GM12878 (cell line): ENCODE results near the gene ZFC3H1. TPM values are rescaled to one million over a fixed set of nuclear protein-coding genes. Genes with fewer than 3 reads are reported as not detected.

ENCODE experiments used
- BCL11A ChIP-seq: IDR thresholded peaks from 2 replicates; pipeline ENCODE4 v1.6.1; 2011; ENCODE audit warnings: low read depth, low read length
- BHLHE40 ChIP-seq, 2 experiments: fragments of 450-650 bp in 1 of 2; IDR thresholded peaks; 2 replicates each; pipeline ENCODE4 v1.6.1; 2011 to 2017; ENCODE audit warnings: low read depth in 2 of 2, borderline replicate concordance in 1 of 2, improper control_type of control experiment in 1 of 2, low read length in 1 of 2, mild to moderate bottlenecking in 1 of 2
- EGR1 ChIP-seq, 2 experiments: IDR thresholded peaks; 1 replicate in 1 of 2; 2 replicates in 1 of 2; pipeline ENCODE4 v1.6.1; 2011 to 2012; ENCODE audit warnings: low read depth in 2 of 2, low read length in 2 of 2, borderline replicate concordance in 1 of 2, mild to moderate bottlenecking in 1 of 2, moderate library complexity in 1 of 2
- FOXK2 ChIP-seq: fragments of 450-650 bp; IDR thresholded peaks from 2 replicates; pipeline ENCODE4 v1.6.1; 2017; ENCODE audit warnings: mild to moderate bottlenecking, moderate library complexity
- HDGF ChIP-seq: fragments of 450-650 bp; IDR thresholded peaks from 2 replicates; pipeline ENCODE4 v1.6.1; 2016; ENCODE audit warnings: antibody characterized with exemption
- IKZF1 ChIP-seq: fragments of 450-650 bp; conservative IDR thresholded peaks from 2 replicates; pipeline ENCODE4 v1.6.1; 2017; ENCODE audit warnings: antibody characterized with exemption, mild to moderate bottlenecking
- MEF2A ChIP-seq: IDR thresholded peaks from 2 replicates; pipeline ENCODE4 v1.6.1; 2011; ENCODE audit warnings: low read depth, mild to moderate bottlenecking, low read length, moderate library complexity; ENCODE audit not compliant: insufficient read depth
- MEF2B ChIP-seq: fragments of 450-650 bp; IDR thresholded peaks from 2 replicates; pipeline ENCODE4 v1.6.1; 2018; ENCODE audit warnings: mild to moderate bottlenecking, moderate library complexity; ENCODE audit not compliant: partially characterized antibody, poor library complexity, severe bottlenecking
- MTA2 ChIP-seq: fragments of 450-650 bp; IDR thresholded peaks from 2 replicates; pipeline ENCODE4 v1.6.1; 2016; ENCODE audit warnings: low read depth, mild to moderate bottlenecking, moderate library complexity
- MYC ChIP-seq: IDR thresholded peaks from 2 replicates; pipeline ENCODE4 v1.6.1; 2011; ENCODE audit warnings: mild to moderate bottlenecking, low read length, moderate library complexity, inconsistent platforms; ENCODE audit not compliant: insufficient read depth, insufficient replicate concordance, insufficient read length, severe bottlenecking
- RBBP5 ChIP-seq: fragments of 200-600 bp; sonication (generic); conservative IDR thresholded peaks from 2 replicates; pipeline ENCODE4 v1.6.1; 2016
- TARDBP ChIP-seq: IDR thresholded peaks from 2 replicates; pipeline ENCODE4 v1.6.1; 2016; ENCODE audit warnings: borderline replicate concordance
- ZNF217 ChIP-seq: fragments of 450-650 bp; IDR thresholded peaks from 2 replicates; pipeline ENCODE4 v1.6.1; 2017; ENCODE audit warnings: antibody characterized with exemption, mild to moderate bottlenecking
- ZNF24 ChIP-seq: fragments of 450-650 bp; IDR thresholded peaks from 2 replicates; pipeline ENCODE4 v1.6.1; 2017; ENCODE audit warnings: antibody characterized with exemption, mild to moderate bottlenecking
- polyA plus RNA-seq, 11 experiments: library from polyadenylated mRNA; depleted of rRNA in 4 of 11; unstranded in 6 of 11; stranded (reverse) in 5 of 11; fragments of >200 nt; fragmentation: Nextera tagmentation in 4 of 11; fragmentation: Illumina TruSeq in 1 of 11; extraction: Ambion mirVana in 4 of 11; extraction: Trizol in 1 of 11; gene quantifications; 1 replicate in 1 of 11; 2 replicates in 10 of 11; pipeline versions ENCODE4 v1.2.1 to v1.2.3, GENCODE V29; 2011 to 2016; ENCODE audit warnings: inconsistent platforms in 2 of 11, missing spikeins in 2 of 11, low read depth in 1 of 11
- total RNA-seq, 4 experiments: library from RNA; depleted of rRNA in 3 of 4; stranded (reverse); fragments of >200 nt in 3 of 4; fragmentation: Illumina TruSeq in 1 of 4; extraction: Trizol in 1 of 4; gene quantifications; 2 replicates each; pipeline versions ENCODE4 v1.2.1 to v1.2.3, GENCODE V29; 2013 to 2021
- TF ChIP-seq, protein P1 (sequence below): IDR thresholded peaks from 2 replicates; pipeline ENCODE4 v1.6.1; 2012; ENCODE audit warnings: low read length, inconsistent platforms

Gene ZFC3H1
- total and polyA plus RNA-seq, 10 of the 15 experiments (the other 5 are each of a cell fraction or from before 2014, with no cell fraction given): 11.2 to 88.7 (median 25.9) TPM

DNA sequence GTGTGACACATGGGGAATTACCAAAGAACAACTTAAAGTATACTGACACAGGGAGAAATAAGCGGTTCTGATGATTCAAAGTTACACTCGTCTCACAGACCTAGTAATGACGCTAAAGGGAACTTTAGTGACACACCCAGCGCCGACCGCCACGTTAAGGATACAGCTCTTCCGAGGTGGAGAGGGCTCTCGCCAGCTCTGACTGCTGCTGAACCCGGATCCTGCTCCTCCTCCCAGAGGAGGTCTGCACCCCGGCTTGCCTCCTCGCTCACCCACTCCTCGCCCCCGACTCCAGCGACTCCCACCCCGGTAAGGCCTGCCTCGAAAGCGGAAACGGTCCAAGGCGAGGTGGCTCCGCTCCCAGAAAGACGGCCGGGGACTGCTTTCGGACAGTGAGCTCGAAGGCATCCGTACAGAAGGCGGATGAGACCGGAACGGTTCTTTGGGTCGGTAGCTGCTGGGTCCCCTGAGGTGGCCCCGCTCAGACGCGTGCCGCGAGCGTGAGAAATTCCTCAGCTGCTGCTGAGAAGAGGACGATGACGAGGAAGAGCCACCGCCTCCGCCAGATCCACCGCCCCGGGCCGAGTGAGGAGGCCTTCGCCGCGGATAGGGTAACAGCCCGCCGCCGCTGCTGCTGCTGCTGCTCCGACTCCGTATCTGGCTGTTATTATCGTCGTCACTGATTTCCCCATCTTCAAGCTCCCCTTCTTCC lies 643 bp downstream of the ZFC3H1 start (continued):
- TF ChIP-seq MYC: no peak
- TF ChIP-seq TARDBP: no peak
- TF ChIP-seq, protein P1, sequence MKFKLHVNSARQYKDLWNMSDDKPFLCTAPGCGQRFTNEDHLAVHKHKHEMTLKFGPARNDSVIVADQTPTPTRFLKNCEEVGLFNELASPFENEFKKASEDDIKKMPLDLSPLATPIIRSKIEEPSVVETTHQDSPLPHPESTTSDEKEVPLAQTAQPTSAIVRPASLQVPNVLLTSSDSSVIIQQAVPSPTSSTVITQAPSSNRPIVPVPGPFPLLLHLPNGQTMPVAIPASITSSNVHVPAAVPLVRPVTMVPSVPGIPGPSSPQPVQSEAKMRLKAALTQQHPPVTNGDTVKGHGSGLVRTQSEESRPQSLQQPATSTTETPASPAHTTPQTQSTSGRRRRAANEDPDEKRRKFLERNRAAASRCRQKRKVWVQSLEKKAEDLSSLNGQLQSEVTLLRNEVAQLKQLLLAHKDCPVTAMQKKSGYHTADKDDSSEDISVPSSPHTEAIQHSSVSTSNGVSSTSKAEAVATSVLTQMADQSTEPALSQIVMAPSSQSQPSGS: no peak
- no peak for TF ChIP-seq ZNF24
- no peak for TF ChIP-seq FOXK2
- no peak for TF ChIP-seq MTA2
- no peak for TF ChIP-seq MEF2B
- no peak for TF ChIP-seq HDGF
- TF ChIP-seq IKZF1: no peak
- no peak for TF ChIP-seq RBBP5
- no peak for TF ChIP-seq MEF2A
- peak; percentile 62 to 76; a peak in 3 of 4 replicates for TF ChIP-seq BHLHE40 (IDR thresholded peaks at IDR 0.05; ENCODE audit: borderline replicate concordance in 1 of 2, low read depth in 2 of 2, low read length in 1 of 2)
- TF ChIP-seq BCL11A: no peak
- TF ChIP-seq EGR1 (IDR thresholded peaks at IDR 0.05; ENCODE audit: borderline replicate concordance in 1 of 2, low read depth in 2 of 2, low read length in 2 of 2): peak in 1 of 2 experiments; percentile 46; a peak in 1 of 3 replicates
- TF ChIP-seq ZNF217: no peak
- TF ChIP-seq, all 136 proteins: peak for 19
